SK-N-SH treated with all-trans-retinoic acid at 6 μM for 48 hours (cell line): ENCODE data around the gene SLC13A4.

Source experiments
- ATAC-seq: fragments of 200-7000 bp; cut with Tn5 transposase; 3 replicates; pipeline ENCODE4 v1.9.1; 2020; ENCODE audit warnings: mild to moderate bottlenecking, moderate library complexity
- ARNTL ChIP-seq: fragments of 450-650 bp; formaldehyde crosslinking; IDR thresholded peaks from 2 replicates; pipeline ENCODE4 v1.5.0; 2020; ENCODE audit warnings: low read depth, mild to moderate bottlenecking, moderate library complexity, borderline replicate concordance
- BACH2 ChIP-seq: fragments of 250-450 bp; sonication (Bioruptor Pico); IDR thresholded peaks from 2 replicates; pipeline ENCODE4 v1.9.0; 2021; ENCODE audit warnings: mild to moderate bottlenecking, borderline replicate concordance
- CSDC2 ChIP-seq: fragments of 250-450 bp; sonication (Bioruptor Pico); IDR thresholded peaks from 2 replicates; pipeline ENCODE4 v1.5.0; 2020; ENCODE audit warnings: mild to moderate bottlenecking, moderate library complexity
- ESRRG ChIP-seq: fragments of 250-450 bp; sonication (Bioruptor Pico); IDR thresholded peaks from 2 replicates; pipeline ENCODE4 v1.6.1; 2021; ENCODE audit warnings: mild to moderate bottlenecking
- OSR1 ChIP-seq: fragments of 250-450 bp; sonication (Bioruptor Pico); IDR thresholded peaks from 2 replicates; pipeline ENCODE4 v1.8.0; 2022; ENCODE audit warnings: moderate library complexity, mild to moderate bottlenecking, inconsistent platforms
- PPARA ChIP-seq: fragments of 250-450 bp; sonication (Bioruptor Pico); IDR thresholded peaks from 2 replicates; pipeline ENCODE4 v1.5.0; 2020; ENCODE audit warnings: mild to moderate bottlenecking, borderline replicate concordance
- RARB ChIP-seq: fragments of 250-450 bp; sonication (Bioruptor Pico); IDR thresholded peaks from 2 replicates; pipeline ENCODE4 v1.8.0; 2021; ENCODE audit warnings: mild to moderate bottlenecking, moderate library complexity
- SNAI2 ChIP-seq: fragments of 250-450 bp; sonication (Bioruptor Pico); IDR thresholded peaks from 2 replicates; pipeline ENCODE4 v1.5.0; 2020; ENCODE audit warnings: mild to moderate bottlenecking, moderate library complexity
- TCF4 ChIP-seq: fragments of 250-450 bp; sonication (Bioruptor Pico); IDR thresholded peaks from 2 replicates; pipeline ENCODE4 v1.8.0; 2021; ENCODE audit warnings: mild to moderate bottlenecking, moderate library complexity, borderline replicate concordance
- ZC3H10 ChIP-seq: fragments of 250-450 bp; sonication (Bioruptor Pico); IDR thresholded peaks from 2 replicates; pipeline ENCODE4 v1.5.1; 2021; ENCODE audit warnings: mild to moderate bottlenecking, moderate library complexity
- ZFP3 ChIP-seq: fragments of 250-450 bp; sonication (Bioruptor Pico); IDR thresholded peaks from 2 replicates; pipeline ENCODE4 v1.5.0; 2020; ENCODE audit warnings: mild to moderate bottlenecking, moderate library complexity
- ZFP30 ChIP-seq: fragments of 450-650 bp; formaldehyde crosslinking; IDR thresholded peaks from 2 replicates; pipeline ENCODE4 v1.5.0; 2022; ENCODE audit warnings: mild to moderate bottlenecking, moderate library complexity
- ZNF565 ChIP-seq: fragments of 450-650 bp; formaldehyde crosslinking; conservative IDR thresholded peaks from 2 replicates; pipeline ENCODE4 v1.5.0; 2020; ENCODE audit warnings: low read depth, mild to moderate bottlenecking, moderate library complexity
- ZNF70 ChIP-seq: fragments of 450-650 bp; formaldehyde crosslinking; IDR thresholded peaks from 2 replicates; pipeline ENCODE4 v1.5.0; 2020; ENCODE audit warnings: mild to moderate bottlenecking, moderate library complexity
- ZNF8 ChIP-seq: fragments of 450-650 bp; formaldehyde crosslinking; IDR thresholded peaks from 2 replicates; pipeline ENCODE4 v1.5.0; 2020; ENCODE audit warnings: mild to moderate bottlenecking, moderate library complexity
- TF ChIP-seq, protein P1 (sequence below): fragments of 250-450 bp; sonication (Bioruptor Pico); IDR thresholded peaks from 2 replicates; pipeline ENCODE4 v1.5.0; 2020; ENCODE audit warnings: mild to moderate bottlenecking, moderate library complexity
- TF ChIP-seq, protein P2 (sequence below): fragments of 250-450 bp; sonication (Bioruptor Pico); IDR thresholded peaks from 2 replicates; pipeline ENCODE4 v1.8.0; 2020; ENCODE audit warnings: mild to moderate bottlenecking, moderate library complexity, borderline replicate concordance
- TF ChIP-seq, protein P3 (sequence below): fragments of 250-450 bp; sonication (Bioruptor Pico); IDR thresholded peaks from 2 replicates; pipeline ENCODE4 v1.5.1; 2021; ENCODE audit warnings: mild to moderate bottlenecking, moderate library complexity
- TF ChIP-seq, protein P4 (sequence below): fragments of 250-450 bp; sonication (Bioruptor Pico); IDR thresholded peaks from 2 replicates; pipeline ENCODE4 v1.5.1; 2020; ENCODE audit warnings: low read depth, mild to moderate bottlenecking, moderate library complexity

Gene SLC13A4

DNA sequence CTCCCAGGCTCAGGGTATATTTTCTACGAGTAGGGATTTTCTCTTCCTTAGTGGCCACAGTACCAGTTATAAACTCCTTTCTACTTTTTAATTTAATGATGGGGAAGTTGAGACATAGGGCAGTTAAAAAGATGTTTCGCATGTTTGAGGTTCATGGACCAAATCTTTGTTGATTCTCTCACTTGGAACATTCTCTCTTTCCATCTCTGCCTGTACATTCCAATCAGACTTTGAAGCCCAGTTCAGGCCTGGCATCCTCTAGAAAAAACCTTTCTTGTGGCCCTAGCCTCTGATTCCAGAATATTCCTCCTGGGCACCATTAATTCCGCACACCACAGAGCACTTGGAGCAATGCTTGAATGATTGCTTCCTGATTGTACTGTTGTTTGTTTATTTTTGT is 18.5 kb downstream of the SLC13A4 start:
- no peak for TF ChIP-seq ARNTL (CRISPR knock-in tag)
- no peak for TF ChIP-seq ZNF565 (CRISPR knock-in tag)
- TF ChIP-seq SNAI2: no peak
- TF ChIP-seq, protein P1, sequence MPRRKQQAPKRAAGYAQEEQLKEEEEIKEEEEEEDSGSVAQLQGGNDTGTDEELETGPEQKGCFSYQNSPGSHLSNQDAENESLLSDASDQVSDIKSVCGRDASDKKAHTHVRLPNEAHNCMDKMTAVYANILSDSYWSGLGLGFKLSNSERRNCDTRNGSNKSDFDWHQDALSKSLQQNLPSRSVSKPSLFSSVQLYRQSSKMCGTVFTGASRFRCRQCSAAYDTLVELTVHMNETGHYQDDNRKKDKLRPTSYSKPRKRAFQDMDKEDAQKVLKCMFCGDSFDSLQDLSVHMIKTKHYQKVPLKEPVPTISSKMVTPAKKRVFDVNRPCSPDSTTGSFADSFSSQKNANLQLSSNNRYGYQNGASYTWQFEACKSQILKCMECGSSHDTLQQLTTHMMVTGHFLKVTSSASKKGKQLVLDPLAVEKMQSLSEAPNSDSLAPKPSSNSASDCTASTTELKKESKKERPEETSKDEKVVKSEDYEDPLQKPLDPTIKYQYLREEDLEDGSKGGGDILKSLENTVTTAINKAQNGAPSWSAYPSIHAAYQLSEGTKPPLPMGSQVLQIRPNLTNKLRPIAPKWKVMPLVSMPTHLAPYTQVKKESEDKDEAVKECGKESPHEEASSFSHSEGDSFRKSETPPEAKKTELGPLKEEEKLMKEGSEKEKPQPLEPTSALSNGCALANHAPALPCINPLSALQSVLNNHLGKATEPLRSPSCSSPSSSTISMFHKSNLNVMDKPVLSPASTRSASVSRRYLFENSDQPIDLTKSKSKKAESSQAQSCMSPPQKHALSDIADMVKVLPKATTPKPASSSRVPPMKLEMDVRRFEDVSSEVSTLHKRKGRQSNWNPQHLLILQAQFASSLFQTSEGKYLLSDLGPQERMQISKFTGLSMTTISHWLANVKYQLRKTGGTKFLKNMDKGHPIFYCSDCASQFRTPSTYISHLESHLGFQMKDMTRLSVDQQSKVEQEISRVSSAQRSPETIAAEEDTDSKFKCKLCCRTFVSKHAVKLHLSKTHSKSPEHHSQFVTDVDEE (CRISPR knock-in tag): no peak
- TF ChIP-seq ZFP30: no peak
- TF ChIP-seq ZC3H10: no peak
- TF ChIP-seq ZFP3: no peak
- TF ChIP-seq RARB (CRISPR knock-in tag): no peak
- no peak for ATAC-seq

DNA sequence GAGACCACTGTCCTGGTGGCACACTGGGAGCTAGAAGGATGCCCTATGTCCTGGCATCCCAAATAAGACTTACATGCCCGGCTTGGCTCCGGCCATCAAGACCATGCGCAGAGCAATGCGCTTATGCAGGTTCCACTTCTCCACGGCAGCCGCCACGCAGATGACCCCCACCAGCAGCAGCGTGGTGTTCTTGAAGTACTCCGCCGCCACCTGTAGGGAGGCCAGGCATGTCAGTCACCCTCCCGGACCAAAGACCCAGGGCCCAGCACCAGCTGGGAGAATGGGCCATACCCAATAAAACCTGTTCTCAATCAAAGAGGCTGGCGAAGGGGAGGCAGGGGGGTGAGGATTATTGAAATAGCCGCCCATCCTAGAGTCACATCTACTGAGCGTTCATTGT is 19.9 kb downstream of the SLC13A4 start:
- no peak for TF ChIP-seq ZNF70 (CRISPR knock-in tag)
- no peak for TF ChIP-seq ARNTL (CRISPR knock-in tag)
- no peak for TF ChIP-seq ZNF8 (CRISPR knock-in tag)
- TF ChIP-seq PPARA (CRISPR knock-in tag): no peak
- no peak for TF ChIP-seq ZFP3
- TF ChIP-seq ZC3H10: no peak
- no peak for TF ChIP-seq CSDC2 (CRISPR knock-in tag)
- TF ChIP-seq, protein P1 (CRISPR knock-in tag): no peak
- TF ChIP-seq BACH2 (CRISPR knock-in tag): no peak
- TF ChIP-seq ESRRG: no peak
- TF ChIP-seq, protein P2, sequence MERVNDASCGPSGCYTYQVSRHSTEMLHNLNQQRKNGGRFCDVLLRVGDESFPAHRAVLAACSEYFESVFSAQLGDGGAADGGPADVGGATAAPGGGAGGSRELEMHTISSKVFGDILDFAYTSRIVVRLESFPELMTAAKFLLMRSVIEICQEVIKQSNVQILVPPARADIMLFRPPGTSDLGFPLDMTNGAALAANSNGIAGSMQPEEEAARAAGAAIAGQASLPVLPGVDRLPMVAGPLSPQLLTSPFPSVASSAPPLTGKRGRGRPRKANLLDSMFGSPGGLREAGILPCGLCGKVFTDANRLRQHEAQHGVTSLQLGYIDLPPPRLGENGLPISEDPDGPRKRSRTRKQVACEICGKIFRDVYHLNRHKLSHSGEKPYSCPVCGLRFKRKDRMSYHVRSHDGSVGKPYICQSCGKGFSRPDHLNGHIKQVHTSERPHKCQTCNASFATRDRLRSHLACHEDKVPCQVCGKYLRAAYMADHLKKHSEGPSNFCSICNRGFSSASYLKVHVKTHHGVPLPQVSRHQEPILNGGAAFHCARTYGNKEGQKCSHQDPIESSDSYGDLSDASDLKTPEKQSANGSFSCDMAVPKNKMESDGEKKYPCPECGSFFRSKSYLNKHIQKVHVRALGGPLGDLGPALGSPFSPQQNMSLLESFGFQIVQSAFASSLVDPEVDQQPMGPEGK (CRISPR knock-in tag): no peak
- TF ChIP-seq OSR1 (CRISPR knock-in tag): no peak
- no peak for TF ChIP-seq TCF4 (CRISPR knock-in tag)
- no peak for ATAC-seq

DNA sequence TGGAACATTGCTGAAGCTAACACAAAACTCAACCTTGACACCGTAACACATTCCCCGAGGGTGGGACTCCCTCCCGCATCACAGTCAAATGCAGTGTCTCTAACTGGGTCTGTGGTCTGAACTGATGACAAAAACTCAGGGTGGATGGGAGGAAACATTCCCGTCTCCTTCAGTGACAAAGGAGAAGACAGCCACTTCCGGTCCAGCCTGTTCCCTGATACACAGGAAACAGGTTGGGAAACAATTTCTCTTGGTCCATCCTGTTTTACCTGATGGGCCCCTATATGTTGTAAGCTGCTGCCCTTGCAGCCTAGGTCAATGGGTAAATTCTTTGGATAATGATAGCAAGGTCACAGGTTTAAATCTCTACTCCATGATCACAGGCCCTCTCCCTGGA is 20.4 kb downstream of the SLC13A4 start:
- TF ChIP-seq ZFP3: no peak
- TF ChIP-seq ZNF70 (CRISPR knock-in tag): no peak
- ATAC-seq: no peak

DNA sequence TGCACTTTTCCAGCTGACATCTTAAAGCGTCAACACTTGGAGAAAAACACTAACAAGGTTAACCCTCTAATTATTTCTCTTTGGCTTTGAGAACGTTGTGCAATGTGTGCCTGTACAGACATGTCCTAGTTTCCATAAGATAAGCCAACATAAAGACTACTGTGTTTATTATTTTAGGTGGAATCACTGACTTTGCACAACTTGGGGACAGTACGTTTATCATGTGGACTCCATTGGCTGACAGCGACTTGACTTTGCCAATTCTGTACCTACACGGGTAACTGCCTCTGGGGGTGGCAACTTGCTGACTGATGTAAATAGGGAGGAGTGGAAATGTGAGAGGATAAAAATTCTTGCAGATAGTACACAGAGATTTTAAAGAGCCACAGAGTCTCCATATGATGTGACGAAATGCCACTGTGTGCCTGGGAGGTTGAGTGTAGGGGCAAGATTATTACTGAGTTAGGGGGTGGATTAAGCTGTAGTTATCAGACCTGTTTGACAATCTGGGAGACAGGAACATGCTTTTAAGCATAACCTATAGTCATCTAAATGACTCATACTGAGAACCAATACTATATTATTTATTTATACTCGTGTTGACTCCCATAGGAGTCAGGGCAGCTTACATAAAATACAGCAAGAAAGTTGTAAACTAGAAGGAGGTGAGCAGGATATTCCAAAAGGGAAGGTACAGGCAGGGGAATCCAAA is 21.0 kb downstream of the SLC13A4 start:
- TF ChIP-seq ZNF565 (CRISPR knock-in tag): no peak
- TF ChIP-seq PPARA (CRISPR knock-in tag): no peak

DNA sequence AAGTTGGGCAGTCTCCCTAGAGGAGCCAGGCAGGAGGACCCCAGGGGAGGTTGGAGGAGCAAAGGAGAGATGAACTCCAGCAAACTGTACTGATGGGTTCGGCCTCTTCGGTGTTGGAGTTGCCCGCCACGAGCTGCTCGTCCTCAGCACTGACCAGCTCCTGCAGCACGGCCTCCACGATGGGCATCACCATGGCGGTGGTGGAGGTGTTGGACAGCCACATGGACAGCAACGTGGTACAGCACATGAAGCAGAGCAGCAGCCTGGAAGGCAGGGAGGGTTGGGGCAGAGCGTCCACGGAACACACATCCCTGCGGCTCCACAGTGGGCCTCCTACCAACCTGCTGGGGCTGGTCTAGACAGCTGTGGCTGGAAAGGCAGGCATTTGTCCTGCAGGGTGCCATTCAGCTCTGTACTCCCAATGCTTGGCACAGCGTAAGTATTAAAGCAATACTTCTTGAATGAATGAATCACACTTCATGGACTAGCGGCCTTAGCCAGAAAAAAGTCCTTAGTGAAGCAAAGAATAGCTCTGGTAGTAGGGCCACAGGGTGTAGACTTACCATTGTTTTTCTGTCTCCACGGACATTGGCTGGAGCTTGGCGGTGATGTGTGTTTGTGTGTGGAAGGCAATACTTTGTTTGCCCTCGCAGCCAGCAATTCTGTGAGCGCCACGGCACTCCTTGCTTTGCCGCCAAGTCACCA is 21.8 kb downstream of the SLC13A4 start:
- TF ChIP-seq, protein P3, sequence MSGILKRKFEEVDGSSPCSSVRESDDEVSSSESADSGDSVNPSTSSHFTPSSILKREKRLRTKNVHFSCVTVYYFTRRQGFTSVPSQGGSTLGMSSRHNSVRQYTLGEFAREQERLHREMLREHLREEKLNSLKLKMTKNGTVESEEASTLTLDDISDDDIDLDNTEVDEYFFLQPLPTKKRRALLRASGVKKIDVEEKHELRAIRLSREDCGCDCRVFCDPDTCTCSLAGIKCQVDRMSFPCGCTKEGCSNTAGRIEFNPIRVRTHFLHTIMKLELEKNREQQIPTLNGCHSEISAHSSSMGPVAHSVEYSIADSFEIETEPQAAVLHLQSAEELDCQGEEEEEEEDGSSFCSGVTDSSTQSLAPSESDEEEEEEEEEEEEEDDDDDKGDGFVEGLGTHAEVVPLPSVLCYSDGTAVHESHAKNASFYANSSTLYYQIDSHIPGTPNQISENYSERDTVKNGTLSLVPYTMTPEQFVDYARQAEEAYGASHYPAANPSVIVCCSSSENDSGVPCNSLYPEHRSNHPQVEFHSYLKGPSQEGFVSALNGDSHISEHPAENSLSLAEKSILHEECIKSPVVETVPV: no peak
- TF ChIP-seq ZNF8 (CRISPR knock-in tag) (no peak), ARNTL (CRISPR knock-in tag) (no peak), OSR1 (CRISPR knock-in tag) (no peak), PPARA (CRISPR knock-in tag) (no peak), RARB (CRISPR knock-in tag) (no peak)
- TF ChIP-seq, protein P4, sequence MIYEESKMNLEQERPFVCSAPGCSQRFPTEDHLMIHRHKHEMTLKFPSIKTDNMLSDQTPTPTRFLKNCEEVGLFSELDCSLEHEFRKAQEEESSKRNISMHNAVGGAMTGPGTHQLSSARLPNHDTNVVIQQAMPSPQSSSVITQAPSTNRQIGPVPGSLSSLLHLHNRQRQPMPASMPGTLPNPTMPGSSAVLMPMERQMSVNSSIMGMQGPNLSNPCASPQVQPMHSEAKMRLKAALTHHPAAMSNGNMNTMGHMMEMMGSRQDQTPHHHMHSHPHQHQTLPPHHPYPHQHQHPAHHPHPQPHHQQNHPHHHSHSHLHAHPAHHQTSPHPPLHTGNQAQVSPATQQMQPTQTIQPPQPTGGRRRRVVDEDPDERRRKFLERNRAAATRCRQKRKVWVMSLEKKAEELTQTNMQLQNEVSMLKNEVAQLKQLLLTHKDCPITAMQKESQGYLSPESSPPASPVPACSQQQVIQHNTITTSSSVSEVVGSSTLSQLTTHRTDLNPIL (CRISPR knock-in tag): no peak
- no peak for ATAC-seq

More for the DNA sequence above, 21.0 kb downstream of the SLC13A4 start:
- no peak for ATAC-seq
